SH-SY5Y (cell line): ENCODE results near the gene ITPRID1.

ENCODE experiments used
- GATA2 ChIP-seq: IDR thresholded peaks from 2 replicates; pipeline ENCODE4 v1.6.1; 2011; ENCODE audit warnings: mild to moderate bottlenecking, low read depth, low read length
- GATA3 ChIP-seq: IDR thresholded peaks from 2 replicates; pipeline ENCODE4 v1.6.1; 2011; ENCODE audit warnings: low read depth, mild to moderate bottlenecking, low read length, moderate library complexity

DNA sequence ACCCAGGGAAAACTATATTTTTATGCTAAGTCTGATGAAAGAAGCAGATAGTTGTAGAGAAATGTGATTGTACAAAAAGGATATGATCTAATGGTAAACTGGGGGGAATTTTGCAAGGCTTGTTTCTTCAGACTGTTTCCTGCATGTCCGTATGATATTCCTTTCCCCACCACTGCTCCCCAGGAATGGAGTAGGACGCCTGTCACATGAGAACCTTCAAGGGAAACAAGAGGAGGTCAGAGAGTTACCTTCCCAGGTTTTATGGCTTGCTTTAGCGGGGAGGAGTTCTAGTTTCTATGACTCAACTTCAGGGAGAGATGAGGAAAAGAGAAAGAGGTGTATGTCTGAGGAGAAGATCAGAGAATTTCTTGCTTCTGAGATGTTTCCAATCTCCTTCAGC lies 16.4 kb upstream of the ITPRID1 start:
- TF ChIP-seq GATA2 (no peak), GATA3 (no peak)
